HG03457 (cell line): Measurements from ENCODE around the gene BEST2.

Experiments used
- ATAC-seq: cut with Tn5 transposase; IDR thresholded peaks from one replicate; pipeline ENCODE4 v1.9.1; 2021; ENCODE audit warnings: moderate number of reproducible peaks; ENCODE audit not compliant: unreplicated experiment

The BEST2 gene

GRCh38 chr19:12767666-12768065 is 16.1 kb downstream of the BEST2 start:
- ATAC-seq, result no peak

- ATAC-seq, result no peak
These were observed 18.1 kb downstream of the BEST2 start for GRCh38 chr19:12769689-12770088.

GRCh38 chr19:12770922-12771321 is 19.3 kb downstream of the BEST2 start:
- no peak for ATAC-seq

GRCh38 chr19:12772323-12772722 is 20.7 kb downstream of the BEST2 start:
- no peak for ATAC-seq

GRCh38 chr19:12773571-12773970 is 22.0 kb downstream of the BEST2 start:
- no peak for ATAC-seq

- ATAC-seq, result no peak
These were observed 23.3 kb downstream of the BEST2 start, which contains the start of gene HOOK2 for GRCh38 chr19:12774588-12775555. TSS of gene HOOK2 (minus strand) at chr19:12775552. CDS start at chr19:12775449, 103 bp downstream.

GRCh38 chr19:12777217-12778016 is 25.8 kb downstream of the BEST2 start:
- no peak for ATAC-seq

GRCh38 chr19:12778017-12778904 is 26.7 kb downstream of the BEST2 start:
- ATAC-seq, result no peak

- no peak for ATAC-seq
These were observed 27.2 kb downstream of the BEST2 start for GRCh38 chr19:12778905-12779161.

GRCh38 chr19:12779162-12779993 is 27.8 kb downstream of the BEST2 start:
- no peak for ATAC-seq

- ATAC-seq, result no peak
These were observed 30.5 kb downstream of the BEST2 start for GRCh38 chr19:12782174-12782423.

GRCh38 chr19:12782424-12783290 is 31.1 kb downstream of the BEST2 start:
- ATAC-seq, result no peak

GRCh38 chr19:12783291-12783848 is 31.8 kb downstream of the BEST2 start:
- ATAC-seq, result no peak

GRCh38 chr19:12783849-12784393 is 32.3 kb downstream of the BEST2 start:
- no peak for ATAC-seq

GRCh38 chr19:12784394-12784870 is 32.8 kb downstream of the BEST2 start:
- ATAC-seq, result no peak

- ATAC-seq, result no peak
These were observed 33.4 kb downstream of the BEST2 start for GRCh38 chr19:12784871-12785430.

GRCh38 chr19:12785431-12786031 is 33.9 kb downstream of the BEST2 start:
- ATAC-seq, result no peak
